HG02870 (cell line): Measurements from ENCODE around the gene KLK13.

ENCODE experiments used
- ATAC-seq: cut with Tn5 transposase; IDR thresholded peaks from one replicate; pipeline ENCODE4 v1.9.1; 2021; ENCODE audit warnings: mild to moderate bottlenecking, moderate library complexity; ENCODE audit not compliant: unreplicated experiment

KLK13 gene

GRCh38 chr19:51064534-51065220 lies at the start of gene KLK13:
KLK13 (minus strand) TSS chr19:51065092; CDS start chr19:51065067, 25 bp downstream.
- ATAC-seq: no peak

GRCh38 chr19:51114087-51114729 lies 49.3 kb upstream of the KLK13 start:
- no peak for ATAC-seq

- ATAC-seq: no peak
Measured at GRCh38 chr19:51111606-51112005, 46.7 kb upstream of the KLK13 start.

- no peak for ATAC-seq
Measured at GRCh38 chr19:51110666-51110971, 45.7 kb upstream of the KLK13 start.

- ATAC-seq: peak; percentile 19
Measured at GRCh38 chr19:51108805-51109146, 43.9 kb upstream of the KLK13 start.

GRCh38 chr19:51108066-51108804 lies 43.3 kb upstream of the KLK13 start, which contains the start of gene CTU1:
CTU1 (minus strand) TSS chr19:51108409; CDS start chr19:51104569, 3,840 bp downstream.
- peak; percentile 96 for ATAC-seq

- no peak for ATAC-seq
Measured at GRCh38 chr19:51107406-51108065, 42.6 kb upstream of the KLK13 start.

GRCh38 chr19:51103926-51104341 lies 39.0 kb upstream of the KLK13 start:
- no peak for ATAC-seq

GRCh38 chr19:51102991-51103390 lies 38.1 kb upstream of the KLK13 start:
- ATAC-seq: no peak

GRCh38 chr19:51101171-51101865 lies 36.4 kb upstream of the KLK13 start:
- no peak for ATAC-seq

GRCh38 chr19:51100601-51101000 lies 35.7 kb upstream of the KLK13 start:
- no peak for ATAC-seq

GRCh38 chr19:51099047-51099382 lies 34.1 kb upstream of the KLK13 start:
- no peak for ATAC-seq

- ATAC-seq: no peak
Measured at GRCh38 chr19:51098365-51099046, 33.6 kb upstream of the KLK13 start.

GRCh38 chr19:51097796-51098195 lies 32.9 kb upstream of the KLK13 start:
- ATAC-seq: no peak

GRCh38 chr19:51097166-51097738 lies 32.4 kb upstream of the KLK13 start:
- no peak for ATAC-seq

GRCh38 chr19:51096473-51097165 lies 31.7 kb upstream of the KLK13 start:
- ATAC-seq: no peak

- ATAC-seq: no peak
Measured at GRCh38 chr19:51094696-51095279, 29.9 kb upstream of the KLK13 start.

- no peak for ATAC-seq
Measured at GRCh38 chr19:51093510-51094345, 28.8 kb upstream of the KLK13 start.
